SJSA1 (cell line): Measurements from ENCODE around the gene WNT8A. TPM values are rescaled to one million over a fixed set of nuclear protein-coding genes. Genes with fewer than 3 reads are reported as not detected.
A peak's percentile ranks its signal among the peaks of the same experiment; 100 is the strongest.
"Not testable (repeated sequence)": the region's sequence is repeated elsewhere in the genome, so short reads cannot be mapped to it uniquely, and the experiment has no call there.

Source experiments
- DNase-seq, 2 experiments: peaks; one replicate each; pipeline ENCODE4 v3.0.0-alpha.2; 2015 to 2020; ENCODE audit warnings: low spot score in 2 of 2, low read depth in 1 of 2
- H3K27ac ChIP-seq: fragments of 250-450 bp; sonication (Bioruptor Pico); 2 replicates; pipeline ENCODE4 v1.5.1; 2020; ENCODE audit warnings: mild to moderate bottlenecking, moderate library complexity
- H3K27me3 ChIP-seq: fragments of 250-450 bp; sonication (Bioruptor Pico); replicated peaks from 2 replicates; pipeline ENCODE4 v1.5.1; 2020; ENCODE audit warnings: mild to moderate bottlenecking, moderate library complexity
- H3K36me3 ChIP-seq: fragments of 250-450 bp; sonication (Bioruptor Pico); 2 replicates; pipeline ENCODE4 v1.5.1; 2020; ENCODE audit warnings: mild to moderate bottlenecking
- H3K4me1 ChIP-seq: fragments of 250-450 bp; sonication (Bioruptor Pico); replicated peaks from 2 replicates; pipeline ENCODE4 v1.6.1; 2021; ENCODE audit warnings: mild to moderate bottlenecking
- H3K4me3 ChIP-seq: fragments of 250-450 bp; sonication (Bioruptor Pico); 2 replicates; pipeline ENCODE4 v1.5.1; 2020; ENCODE audit warnings: mild to moderate bottlenecking
- H3K9me3 ChIP-seq: fragments of 250-450 bp; sonication (Bioruptor Pico); replicated peaks from 2 replicates; pipeline ENCODE4 v1.5.1; 2020; ENCODE audit warnings: mild to moderate bottlenecking
- total RNA-seq: library from RNA; depleted of rRNA; stranded (reverse); fragments of >200 nt; shearing (Covaris generic); gene quantifications from 2 replicates; pipeline ENCODE4 v1.2.3, GENCODE V29; 2014; rRNA removed

WNT8A gene, protein sequence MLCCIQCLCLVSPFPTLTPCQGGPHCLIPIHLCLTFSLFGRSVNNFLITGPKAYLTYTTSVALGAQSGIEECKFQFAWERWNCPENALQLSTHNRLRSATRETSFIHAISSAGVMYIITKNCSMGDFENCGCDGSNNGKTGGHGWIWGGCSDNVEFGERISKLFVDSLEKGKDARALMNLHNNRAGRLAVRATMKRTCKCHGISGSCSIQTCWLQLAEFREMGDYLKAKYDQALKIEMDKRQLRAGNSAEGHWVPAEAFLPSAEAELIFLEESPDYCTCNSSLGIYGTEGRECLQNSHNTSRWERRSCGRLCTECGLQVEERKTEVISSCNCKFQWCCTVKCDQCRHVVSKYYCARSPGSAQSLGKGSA
- not detected in 2 replicates for total RNA-seq

- Histone ChIP-seq H3K4me1 (no peaks in the 10 kb centered on the region), H3K9me3 (no peaks in the 10 kb centered on the region), H3K4me3 (no peak within 1 kb of the TSS), H3K27me3 (peaks cover 6% of the 10 kb centered on the region; the same call in 1 of the 2 replicates), H3K27ac (no peak within 1 kb of the TSS), H3K36me3 (no peaks in the 10 kb centered on the region)
- DNase-seq: no peak
Measured at GRCh38 chr5:138083702-138084101, at the start of gene WNT8A. Gene WNT8A (plus strand): TSS chr5:138084033. CDS start chr5:138084128, 95 bp downstream.

- H3K27ac ChIP-seq: no peak overlapping the region
- H3K9me3 ChIP-seq: no peaks in the 10 kb centered on the region
- H3K4me1 ChIP-seq: peaks cover 28% of the 10 kb centered on the region
- peak; percentile 78 to 80 for DNase-seq
- H3K4me3 ChIP-seq: no peak overlapping the region
- peaks cover 12% of the 10 kb centered on the region for H3K36me3 ChIP-seq
- H3K27me3 ChIP-seq: no peaks in the 10 kb centered on the region
Measured at GRCh38 chr5:138035605-138036537, 48.0 kb upstream of the WNT8A start.

- Histone ChIP-seq H3K27ac (no peak overlapping the region), H3K4me3 (no peak overlapping the region), H3K36me3 (peaks cover 6% of the 10 kb centered on the region), H3K27me3 (no peaks in the 10 kb centered on the region), H3K9me3 (no peaks in the 10 kb centered on the region), H3K4me1 (peaks cover 20% of the 10 kb centered on the region)
- no peak for DNase-seq
Measured at GRCh38 chr5:138037271-138037670, 46.6 kb upstream of the WNT8A start.

GRCh38 chr5:138037907-138038633, 45.8 kb upstream of the WNT8A start:
- Histone ChIP-seq H3K27me3 (no peaks in the 10 kb centered on the region), H3K27ac (no peak overlapping the region), H3K36me3 (no peaks in the 10 kb centered on the region), H3K4me3 (no peak overlapping the region), H3K9me3 (no peaks in the 10 kb centered on the region), H3K4me1 (peaks cover 20% of the 10 kb centered on the region)
- DNase-seq: no peak

- Histone ChIP-seq H3K27me3 (no peaks in the 10 kb centered on the region), H3K4me1 (peaks cover 13% of the 10 kb centered on the region), H3K27ac (no peak overlapping the region), H3K4me3 (no peak overlapping the region), H3K36me3 (no peaks in the 10 kb centered on the region), H3K9me3 (no peaks in the 10 kb centered on the region)
- DNase-seq: no peak
Measured at GRCh38 chr5:138038826-138039225, 45.0 kb upstream of the WNT8A start.

- not testable (repeated sequence) for H3K27me3 ChIP-seq, H3K4me1 ChIP-seq, H3K4me3 ChIP-seq, H3K27ac ChIP-seq, H3K36me3 ChIP-seq, DNase-seq, H3K9me3 ChIP-seq
Measured at GRCh38 chr5:138045283-138045682, 38.5 kb upstream of the WNT8A start.

DNA sequence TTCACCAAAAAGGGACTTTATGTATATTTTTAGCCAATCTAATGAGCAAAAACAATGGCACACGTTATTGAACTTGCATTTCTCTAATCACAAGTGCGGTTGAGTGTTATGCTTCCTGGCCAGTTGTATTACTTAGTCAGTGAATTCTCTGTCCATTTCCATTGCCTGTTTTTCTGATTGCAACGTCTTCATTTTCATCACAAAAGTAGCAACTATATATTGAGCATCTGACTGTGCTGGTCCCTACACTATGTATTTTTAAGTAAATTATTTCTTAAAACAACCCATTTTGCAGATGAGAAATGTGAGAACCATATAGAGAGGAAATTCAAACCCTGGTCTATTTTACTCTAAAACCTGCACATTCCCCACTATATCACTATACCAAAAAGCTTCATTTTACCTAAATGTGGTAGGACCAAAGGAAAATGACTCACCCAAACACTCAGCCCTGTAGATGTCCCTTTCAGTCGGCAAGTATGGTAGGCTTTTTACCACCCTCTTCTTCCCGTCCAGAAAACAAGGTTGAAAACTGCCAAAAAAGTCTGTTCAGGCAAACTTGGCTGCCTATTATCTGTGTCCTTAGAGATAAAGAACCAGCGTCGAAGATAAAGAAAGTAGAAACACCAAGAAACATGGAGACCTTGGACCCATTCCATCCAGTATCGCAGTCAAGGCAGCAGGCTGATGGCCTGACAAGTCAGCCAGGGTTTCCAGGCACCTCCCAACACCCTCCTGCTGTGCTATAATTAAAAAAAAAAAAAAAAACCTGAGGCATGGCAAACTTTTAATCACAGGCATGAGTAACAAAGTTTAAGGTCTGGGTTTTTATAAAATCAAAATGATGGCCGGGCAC, 32.2 kb upstream of the WNT8A start:
- H3K36me3 ChIP-seq: no peaks in the 10 kb centered on the region
- no peaks in the 10 kb centered on the region for H3K4me1 ChIP-seq
- H3K27ac ChIP-seq: no peak overlapping the region
- H3K9me3 ChIP-seq: no peaks in the 10 kb centered on the region
- H3K27me3 ChIP-seq: no peaks in the 10 kb centered on the region; the same call in none of the 2 replicates
- no peak for DNase-seq
- H3K4me3 ChIP-seq: no peak overlapping the region

DNA sequence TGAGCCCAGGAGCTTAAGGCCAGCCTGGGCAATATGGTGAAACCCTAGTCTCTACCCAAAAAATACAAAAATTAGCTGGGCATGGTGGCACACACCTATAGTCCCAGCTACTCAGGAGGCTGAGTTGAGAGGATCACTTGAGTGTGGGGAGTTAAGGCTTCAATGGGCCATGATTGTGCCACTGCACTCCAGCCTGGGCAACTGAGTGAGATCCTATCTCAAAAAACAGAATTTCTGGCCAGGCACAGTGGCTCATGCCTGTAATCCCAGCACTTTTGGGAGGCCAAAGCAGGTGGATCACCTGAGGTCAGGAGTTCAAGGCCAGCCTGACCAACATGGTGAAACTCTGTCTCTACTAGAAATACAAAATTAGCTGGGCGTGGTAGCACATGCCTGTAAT, 31.1 kb upstream of the WNT8A start:
- not testable (repeated sequence) for H3K27me3 ChIP-seq, H3K9me3 ChIP-seq, H3K36me3 ChIP-seq, DNase-seq, H3K4me1 ChIP-seq, H3K27ac ChIP-seq, H3K4me3 ChIP-seq

DNA sequence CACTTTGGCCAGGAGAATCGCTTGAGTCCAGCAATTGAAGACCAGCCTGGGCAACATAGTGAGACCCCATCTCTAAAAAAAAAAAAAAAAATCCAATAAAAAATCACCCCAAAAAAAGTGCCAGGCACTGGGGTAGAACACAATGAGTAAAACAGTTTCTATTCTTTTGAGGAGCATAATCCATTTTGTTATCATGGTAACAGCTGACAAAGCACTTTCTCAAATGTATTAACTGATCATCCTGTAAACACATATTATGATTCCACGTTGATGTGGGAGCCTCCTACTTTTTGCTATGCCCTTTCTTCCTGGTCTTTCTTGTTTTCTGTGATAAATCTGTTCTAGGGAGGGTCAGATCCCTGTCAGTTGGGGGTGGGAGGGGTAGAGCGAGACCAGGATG, 30.3 kb upstream of the WNT8A start:
- no peaks in the 10 kb centered on the region for H3K9me3 ChIP-seq
- H3K27ac ChIP-seq: no peak overlapping the region
- no peaks in the 10 kb centered on the region; the same call in none of the 2 replicates for H3K27me3 ChIP-seq
- no peak for DNase-seq
- no peaks in the 10 kb centered on the region for H3K4me1 ChIP-seq
- no peaks in the 10 kb centered on the region for H3K36me3 ChIP-seq
- H3K4me3 ChIP-seq: no peak overlapping the region

DNA sequence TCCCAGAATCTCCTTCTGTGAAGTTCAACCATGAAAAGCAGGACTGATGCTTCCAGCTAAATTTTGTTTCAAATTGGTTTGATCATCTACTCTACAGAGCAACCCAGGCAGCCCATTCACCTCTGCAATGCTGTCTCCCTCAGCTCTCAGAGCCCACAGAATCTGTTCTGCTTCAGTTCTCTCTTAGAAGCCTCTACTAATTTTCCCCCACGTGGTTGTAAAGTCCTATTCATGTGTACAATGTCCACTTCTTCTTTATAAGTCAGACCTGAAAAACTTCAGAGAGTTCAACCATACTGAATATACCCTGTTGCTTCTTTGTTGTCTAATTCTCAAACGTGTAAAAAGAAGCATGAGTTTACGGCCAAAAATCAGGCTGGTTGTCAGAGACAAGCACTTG, 29.6 kb upstream of the WNT8A start:
- H3K4me3 ChIP-seq: no peak overlapping the region
- H3K9me3 ChIP-seq: no peaks in the 10 kb centered on the region
- H3K27ac ChIP-seq: no peak overlapping the region
- DNase-seq: no peak
- no peaks in the 10 kb centered on the region; the same call in none of the 2 replicates for H3K27me3 ChIP-seq
- no peaks in the 10 kb centered on the region for H3K4me1 ChIP-seq
- H3K36me3 ChIP-seq: no peaks in the 10 kb centered on the region

- Histone ChIP-seq H3K4me1 (no peaks in the 10 kb centered on the region), H3K9me3 (no peaks in the 10 kb centered on the region), H3K36me3 (no peaks in the 10 kb centered on the region), H3K27me3 (no peaks in the 10 kb centered on the region; the same call in none of the 2 replicates), H3K4me3 (no peak overlapping the region), H3K27ac (no peak overlapping the region)
- no peak for DNase-seq
Measured at GRCh38 chr5:138054847-138055558, 28.8 kb upstream of the WNT8A start.

DNA sequence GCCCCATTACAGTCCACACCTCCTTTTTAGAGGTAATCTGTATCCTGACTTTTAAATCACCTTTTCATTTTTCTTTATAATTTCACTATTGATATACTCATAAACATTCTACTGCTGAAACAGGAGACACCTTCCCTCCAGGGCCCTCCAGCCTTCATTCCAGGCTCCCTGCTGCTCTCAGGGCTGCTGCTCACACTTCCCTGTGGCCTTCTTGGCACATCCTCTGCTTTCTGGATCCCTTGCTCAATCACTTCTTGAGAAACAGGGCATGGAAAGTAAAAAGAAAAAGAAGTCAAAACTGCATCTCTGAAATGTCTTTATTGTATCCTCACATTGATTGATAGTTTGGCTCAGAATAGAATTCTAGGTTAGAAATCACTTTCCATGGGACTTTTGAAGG, 19.3 kb upstream of the WNT8A start:
- Histone ChIP-seq H3K9me3 (no peaks in the 10 kb centered on the region), H3K4me3 (no peak overlapping the region), H3K27me3 (no peaks in the 10 kb centered on the region), H3K4me1 (no peaks in the 10 kb centered on the region), H3K27ac (no peak overlapping the region), H3K36me3 (no peaks in the 10 kb centered on the region)
- DNase-seq: no peak
